NCI-H345 (cell line): ENCODE results near the gene TMEM100.

Experiments
- DNase-seq: peaks from one replicate; lab custom pipeline; 2025; lab: John Stamatoyannopoulos, UW

The TMEM100 gene

GRCh38 chr17:55717898-55718735 lies 4.5 kb downstream of the TMEM100 start:
- peak; percentile 71 for DNase-seq

GRCh38 chr17:55717432-55717831 lies 5.2 kb downstream of the TMEM100 start:
- DNase-seq, result no peak

- DNase-seq, result peak; percentile 66
These were observed 11.7 kb downstream of the TMEM100 start for GRCh38 chr17:55710829-55711496.

- no peak for DNase-seq
These were observed 12.3 kb downstream of the TMEM100 start for GRCh38 chr17:55710410-55710809.

- DNase-seq, result no peak
These were observed 12.7 kb downstream of the TMEM100 start for GRCh38 chr17:55709984-55710383.

GRCh38 chr17:55709440-55709839 lies 13.2 kb downstream of the TMEM100 start:
- no peak for DNase-seq

GRCh38 chr17:55708175-55708974 lies 14.3 kb downstream of the TMEM100 start:
- no peak for DNase-seq

GRCh38 chr17:55706808-55707773 lies 15.6 kb downstream of the TMEM100 start:
- DNase-seq, result no peak

GRCh38 chr17:55705847-55706246 lies 16.8 kb downstream of the TMEM100 start:
- peak; percentile 65 for DNase-seq

GRCh38 chr17:55704401-55704800 lies 18.3 kb downstream of the TMEM100 start:
- DNase-seq, result no peak

GRCh38 chr17:55702150-55702549 lies 20.5 kb downstream of the TMEM100 start:
- DNase-seq, result no peak

- peak; percentile 59 for DNase-seq
These were observed 23.3 kb downstream of the TMEM100 start for GRCh38 chr17:55699181-55699860.

- DNase-seq, result no peak
These were observed 28.3 kb downstream of the TMEM100 start for GRCh38 chr17:55694286-55694910.

GRCh38 chr17:55693254-55694216 lies 29.1 kb downstream of the TMEM100 start:
- no peak for DNase-seq

GRCh38 chr17:55692276-55692675 lies 30.4 kb downstream of the TMEM100 start:
- no peak for DNase-seq

- DNase-seq, result no peak
These were observed 31.0 kb downstream of the TMEM100 start for GRCh38 chr17:55691666-55692065.

GRCh38 chr17:55690105-55690508 lies 32.6 kb downstream of the TMEM100 start:
- no peak for DNase-seq

- no peak for DNase-seq
These were observed 33.0 kb downstream of the TMEM100 start for GRCh38 chr17:55689672-55690071.

GRCh38 chr17:55688057-55688456 lies 34.6 kb downstream of the TMEM100 start:
- DNase-seq, result no peak
